ENCODE results near the gene THEM4.
"Not testable (repeated sequence)": the region's sequence is repeated elsewhere in the genome, so short reads cannot be mapped to it uniquely, and the experiment has no call there.

DNA sequence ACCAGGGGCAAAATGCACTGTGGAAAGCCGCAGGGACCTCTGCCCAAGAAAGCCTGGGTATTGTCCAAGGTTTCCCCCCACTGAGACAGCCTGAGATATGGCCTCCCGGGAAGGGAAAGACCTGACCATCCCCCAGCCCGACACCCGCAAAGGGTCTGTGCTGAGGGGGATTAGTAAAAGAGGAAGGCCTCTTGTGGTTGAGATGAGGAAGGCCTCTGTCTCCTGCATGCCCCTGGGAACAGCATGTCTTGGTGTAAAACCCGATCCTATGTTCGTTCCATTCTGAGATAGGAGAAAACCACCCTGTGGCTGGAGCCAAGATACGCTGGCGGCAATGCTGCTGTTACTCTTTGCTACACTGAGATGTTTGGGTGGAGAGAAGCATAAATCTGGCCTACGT lies 36.5 kb downstream of the THEM4 start:
- TF ChIP-seq, protein P1, sequence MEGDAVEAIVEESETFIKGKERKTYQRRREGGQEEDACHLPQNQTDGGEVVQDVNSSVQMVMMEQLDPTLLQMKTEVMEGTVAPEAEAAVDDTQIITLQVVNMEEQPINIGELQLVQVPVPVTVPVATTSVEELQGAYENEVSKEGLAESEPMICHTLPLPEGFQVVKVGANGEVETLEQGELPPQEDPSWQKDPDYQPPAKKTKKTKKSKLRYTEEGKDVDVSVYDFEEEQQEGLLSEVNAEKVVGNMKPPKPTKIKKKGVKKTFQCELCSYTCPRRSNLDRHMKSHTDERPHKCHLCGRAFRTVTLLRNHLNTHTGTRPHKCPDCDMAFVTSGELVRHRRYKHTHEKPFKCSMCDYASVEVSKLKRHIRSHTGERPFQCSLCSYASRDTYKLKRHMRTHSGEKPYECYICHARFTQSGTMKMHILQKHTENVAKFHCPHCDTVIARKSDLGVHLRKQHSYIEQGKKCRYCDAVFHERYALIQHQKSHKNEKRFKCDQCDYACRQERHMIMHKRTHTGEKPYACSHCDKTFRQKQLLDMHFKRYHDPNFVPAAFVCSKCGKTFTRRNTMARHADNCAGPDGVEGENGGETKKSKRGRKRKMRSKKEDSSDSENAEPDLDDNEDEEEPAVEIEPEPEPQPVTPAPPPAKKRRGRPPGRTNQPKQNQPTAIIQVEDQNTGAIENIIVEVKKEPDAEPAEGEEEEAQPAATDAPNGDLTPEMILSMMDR (IDR thresholded peaks at IDR 0.05; ENCODE audit: control extremely low read depth in 1 of 3, insufficient read depth in 1 of 3, low read depth in 1 of 3, low read length in 3 of 3): 0 out of 4 replicates have a peak, but pooled peaks of 1 of the 3 experiments have one; percentile 19
- not testable (repeated sequence) for TF ChIP-seq HDAC2 (IDR thresholded peaks at IDR 0.05; ENCODE audit: borderline replicate concordance in 1 of 2, low read depth in 2 of 2, low read length in 2 of 2); EZH2 (IDR thresholded peaks at IDR 0.05; ENCODE audit: low read depth, low read length, severe bottlenecking); NANOG (IDR thresholded peaks at IDR 0.05; ENCODE audit: insufficient read depth, low read depth, low read length, poor library complexity, severe bottlenecking); POLR2AphosphoS5 (IDR thresholded peaks at IDR 0.05; ENCODE audit: low read depth, low read length); SP1 (IDR thresholded peaks at IDR 0.05; ENCODE audit: low read depth, low read length); CREB1 (IDR thresholded peaks at IDR 0.05); POLR2A (IDR thresholded peaks at IDR 0.05; ENCODE audit: control extremely low read depth in 1 of 2, low read depth in 2 of 2, low read length in 2 of 2)
- 0 out of 4 replicates have a peak, but pooled peaks of 1 of the 2 experiments have one; percentile 24 for TF ChIP-seq RAD21 (IDR thresholded peaks at IDR 0.05 in 1 of 2, conservative IDR thresholded peaks at IDR 0.05 in 1 of 2; ENCODE audit: low read depth in 2 of 2, low read length in 2 of 2)
